NCI-H2107 treated with DMSO at 0.1 percent for 48 hours (cell line): ENCODE measurements around the gene PTPRD.

Source experiments
- DNase-seq: peaks from one replicate; lab custom pipeline; 2025; ENCODE audit not compliant: unreplicated experiment; lab: John Stamatoyannopoulos, UW

PTPRD gene

DNA sequence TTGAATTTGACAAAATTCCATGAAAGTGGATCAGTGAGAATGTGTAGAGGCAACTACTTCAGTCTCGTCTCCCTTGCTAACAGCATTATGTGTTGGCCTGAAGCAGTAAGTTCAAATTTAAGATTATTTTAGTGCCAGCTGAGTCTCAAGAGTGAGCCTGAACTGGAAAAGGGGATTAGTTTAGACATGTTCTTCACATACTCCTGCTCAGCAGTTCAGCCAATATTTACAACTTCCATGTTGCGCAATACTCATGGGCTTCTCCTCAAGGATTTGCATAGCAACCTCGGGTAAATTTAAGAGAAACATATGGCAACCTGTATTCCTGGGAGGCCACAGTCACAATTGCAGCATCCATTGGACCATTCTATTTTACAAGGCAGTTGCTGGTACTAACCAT is 553.8 kb downstream of the PTPRD start:
- no peak for DNase-seq

DNA sequence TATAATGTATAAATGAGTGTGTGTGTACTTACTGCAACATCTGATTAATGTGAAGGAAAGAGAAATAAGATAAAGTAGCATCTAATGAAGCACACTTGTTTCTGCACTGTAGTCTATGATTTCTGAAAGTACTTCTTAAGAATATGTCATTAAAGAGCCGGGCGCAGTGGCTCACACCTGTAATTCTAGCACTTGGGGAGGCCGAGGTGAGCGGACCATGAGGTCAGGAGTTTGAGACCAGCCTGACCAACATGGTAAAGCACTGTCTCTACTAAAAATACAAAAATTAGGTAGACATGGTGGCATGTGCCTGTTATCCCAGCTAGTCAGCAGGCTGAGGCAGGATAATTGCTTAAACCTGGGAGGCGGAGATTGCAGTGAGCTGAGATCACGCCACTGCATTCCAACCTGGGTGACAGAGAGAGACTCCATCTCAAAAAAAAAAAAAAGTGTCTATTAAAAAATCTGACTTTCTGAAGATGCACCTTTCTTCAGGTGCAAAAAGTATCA is 556.9 kb downstream of the PTPRD start:
- DNase-seq = no peak

DNA sequence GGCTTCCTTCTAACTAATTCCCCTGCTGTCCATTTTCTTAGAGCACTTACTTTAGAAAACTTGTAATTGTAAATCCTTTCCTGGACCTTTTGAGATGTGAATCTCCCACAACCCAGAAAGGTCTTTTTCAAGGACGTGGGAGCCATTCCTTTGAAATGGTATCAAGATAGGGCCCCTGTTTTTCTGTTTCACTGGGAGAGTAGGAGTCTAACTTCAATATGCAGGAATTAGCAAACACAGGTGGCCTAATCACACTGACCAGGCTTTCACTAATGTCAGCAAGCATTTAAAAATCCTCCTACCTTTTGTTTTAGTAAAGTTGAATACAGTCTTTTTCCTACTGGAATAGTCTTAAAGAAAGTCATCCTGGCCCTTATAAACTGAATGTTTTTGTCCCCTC is 558.3 kb downstream of the PTPRD start:
- no peak for DNase-seq

GRCh38 chr9:10052916-10053315 is 559.9 kb downstream of the PTPRD start:
- DNase-seq = no peak

DNA sequence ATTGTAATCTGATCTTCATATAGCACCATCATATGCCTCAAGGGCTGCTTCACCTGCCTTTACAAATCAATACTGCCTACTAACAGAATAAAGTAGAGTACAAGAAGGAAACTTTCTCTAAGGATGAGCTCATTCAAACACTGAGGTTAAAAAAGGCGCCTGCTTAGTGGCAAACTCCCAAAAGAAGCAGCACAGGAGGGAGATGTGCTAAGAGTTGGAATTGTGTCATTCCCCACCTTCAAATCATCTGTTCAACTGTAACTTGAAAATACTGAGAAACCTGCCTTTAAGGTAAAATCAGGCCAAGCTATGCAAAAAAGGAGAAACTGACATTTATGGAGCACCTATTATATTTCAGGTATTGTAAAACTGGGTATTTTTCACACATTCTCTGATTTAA is 560.6 kb downstream of the PTPRD start:
- DNase-seq = no peak

- no peak for DNase-seq
These were observed 562.8 kb downstream of the PTPRD start for GRCh38 chr9:10050016-10050415.

DNA sequence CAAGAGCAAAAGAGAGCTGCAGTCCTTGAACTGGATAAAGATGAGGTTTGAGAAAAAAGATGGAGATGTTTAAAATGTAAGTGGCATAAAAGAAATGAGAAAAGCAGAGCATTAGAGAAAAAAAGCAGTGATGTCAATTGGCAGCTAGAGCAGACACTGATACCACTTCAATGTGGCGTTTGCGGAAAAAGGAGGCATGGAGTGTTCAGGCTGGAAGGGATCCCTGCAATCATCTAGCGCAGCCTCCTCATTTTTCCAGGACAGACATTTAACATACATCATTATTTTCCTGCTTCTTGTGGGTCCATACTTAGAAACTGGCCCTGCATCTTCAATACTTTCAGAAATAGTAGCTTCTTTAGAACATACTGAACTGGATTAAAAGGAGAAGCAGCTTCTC is 563.8 kb downstream of the PTPRD start:
- no peak for DNase-seq

DNA sequence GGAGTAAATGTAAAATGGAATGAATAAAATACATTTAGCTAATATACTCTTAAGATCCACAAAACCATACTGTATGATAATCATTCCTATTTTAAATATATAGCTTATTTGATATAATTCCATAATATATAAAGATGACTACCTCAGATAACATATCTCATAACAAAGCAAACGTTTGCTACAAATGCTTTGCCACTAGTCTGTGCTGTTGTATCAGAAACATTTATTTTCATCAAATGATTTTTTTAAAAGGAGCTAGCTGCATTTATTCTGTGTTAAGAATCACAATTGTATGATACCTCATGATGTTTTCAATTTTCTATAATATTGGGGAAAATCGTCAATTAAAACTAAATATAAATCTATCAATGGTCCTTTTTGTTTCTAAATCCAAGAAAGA is 567.2 kb downstream of the PTPRD start:
- DNase-seq = peak; percentile 56

DNA sequence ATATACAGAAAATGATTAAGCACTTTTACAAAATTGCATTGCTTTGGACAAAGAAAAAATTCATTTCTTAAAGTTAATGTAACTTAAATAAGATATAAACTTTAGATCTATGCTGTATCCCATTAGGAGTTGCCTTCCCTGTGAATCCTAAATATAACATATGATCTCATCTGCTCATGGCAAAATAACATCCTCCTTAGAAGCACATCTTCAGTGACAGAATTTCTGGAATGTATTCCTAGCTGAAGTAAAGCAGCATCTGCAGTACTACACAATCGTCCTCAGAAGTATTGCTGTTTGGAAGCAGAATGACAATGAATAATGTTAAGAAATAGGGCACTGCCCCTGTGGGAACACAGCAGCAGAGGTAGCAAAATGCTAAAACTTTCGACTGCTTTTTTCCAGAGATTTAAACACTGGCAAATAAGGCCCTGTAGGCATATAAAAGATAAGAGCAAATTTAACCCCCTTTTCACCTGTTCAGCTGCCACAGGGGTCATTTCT is 571.0 kb downstream of the PTPRD start:
- no peak for DNase-seq

DNA sequence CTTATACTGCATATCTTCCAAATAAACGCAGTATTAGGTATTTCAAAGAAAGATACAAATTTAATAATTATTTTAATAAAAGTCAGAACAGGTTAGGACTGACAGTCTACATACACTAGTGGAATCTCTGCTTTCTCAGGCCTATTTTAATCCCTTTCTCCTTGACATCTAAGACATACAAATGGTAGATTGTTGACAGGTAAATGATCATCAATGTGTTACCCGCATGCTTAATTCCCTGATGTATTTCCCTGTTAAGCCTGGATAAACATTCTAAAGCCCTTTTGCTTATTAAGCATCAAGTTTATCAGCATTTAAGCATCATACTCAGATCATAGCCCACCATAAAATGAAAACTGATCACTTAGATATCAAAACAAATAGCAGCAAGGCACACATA is 576.7 kb downstream of the PTPRD start:
- DNase-seq = no peak

- DNase-seq = no peak
These were observed 580.6 kb downstream of the PTPRD start for GRCh38 chr9:10032166-10032565.

DNA sequence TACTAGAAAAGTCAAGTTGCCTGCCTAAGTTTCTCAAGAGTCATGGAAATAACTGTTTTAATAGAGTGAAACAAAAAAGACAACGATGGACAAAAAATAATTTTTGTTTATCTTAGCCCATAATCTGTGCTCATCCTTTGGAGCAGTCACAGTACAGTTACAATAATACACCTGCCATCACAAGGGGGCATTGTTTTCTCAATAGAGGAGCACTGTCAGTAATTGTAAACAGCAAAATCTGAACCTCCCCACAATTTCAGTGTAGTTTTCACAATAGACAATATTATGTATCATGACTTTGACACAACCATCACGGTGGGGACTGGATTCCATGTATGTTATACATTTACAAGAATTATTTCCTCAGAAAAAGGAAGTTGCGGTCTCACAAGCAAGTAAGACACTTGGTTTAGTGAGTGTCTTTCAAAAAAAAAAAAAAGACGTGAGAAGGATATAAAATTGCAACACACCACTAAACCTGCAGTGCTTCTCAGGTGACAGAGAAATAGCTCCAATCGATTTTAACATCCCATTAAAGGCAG is 586.3 kb downstream of the PTPRD start:
- DNase-seq = peak; percentile 87

GRCh38 chr9:10015755-10016154 is 597.0 kb downstream of the PTPRD start:
- DNase-seq = no peak

DNA sequence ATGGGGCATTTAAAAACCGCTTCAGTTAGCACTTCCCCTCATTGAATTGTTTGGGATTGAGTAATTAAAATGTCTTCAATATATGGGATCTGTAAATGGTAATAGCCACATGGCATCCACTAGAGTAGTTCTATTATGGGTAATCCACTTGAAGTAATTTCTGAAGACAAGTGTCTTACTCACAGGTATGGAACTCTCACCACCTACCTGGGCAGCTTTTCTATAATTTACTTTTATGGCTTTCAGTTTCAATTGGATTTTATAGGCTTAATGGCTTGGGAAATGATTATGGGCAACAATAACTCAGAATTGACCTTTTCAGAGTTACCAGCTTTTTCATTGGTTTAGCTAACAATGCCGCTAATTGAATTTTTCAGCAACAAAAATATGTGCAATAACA is 597.9 kb downstream of the PTPRD start:
- DNase-seq = peak; percentile 78

- DNase-seq = no peak
These were observed 603.4 kb downstream of the PTPRD start for GRCh38 chr9:10009401-10009800.

DNA sequence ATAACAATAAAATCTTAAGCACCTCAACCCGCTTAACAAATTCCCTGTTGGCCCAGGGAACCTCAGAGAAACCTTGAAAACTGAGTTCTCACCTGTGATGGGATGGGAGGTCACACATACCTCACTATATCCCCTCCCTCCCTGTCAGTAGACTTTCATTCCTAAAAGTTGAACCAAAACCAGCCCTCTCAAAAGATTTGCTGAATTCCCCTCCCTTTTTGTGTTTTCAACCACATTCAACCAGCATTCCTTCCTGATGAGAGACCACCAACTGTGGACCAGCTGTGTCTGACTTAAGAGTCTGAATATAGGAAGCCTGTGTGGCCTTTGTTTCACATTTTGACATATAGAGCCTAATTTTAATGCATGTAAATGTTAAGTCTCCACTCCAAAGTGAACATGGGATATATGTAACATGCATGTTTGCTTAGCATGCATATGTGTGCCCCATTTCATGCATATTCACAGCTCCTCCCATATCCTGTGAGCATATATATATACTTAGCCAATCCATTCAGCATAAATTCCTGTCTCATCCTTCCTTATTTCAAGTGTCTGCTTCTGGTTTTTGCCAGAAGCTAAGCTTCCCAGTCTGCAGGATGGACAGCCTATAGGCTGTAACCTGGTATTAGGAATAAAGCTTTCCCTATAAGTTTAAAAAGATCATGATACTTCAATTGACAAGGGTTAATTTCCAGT is 604.6 kb downstream of the PTPRD start:
- no peak for DNase-seq

GRCh38 chr9:10007356-10007755 is 605.4 kb downstream of the PTPRD start:
- no peak for DNase-seq

DNA sequence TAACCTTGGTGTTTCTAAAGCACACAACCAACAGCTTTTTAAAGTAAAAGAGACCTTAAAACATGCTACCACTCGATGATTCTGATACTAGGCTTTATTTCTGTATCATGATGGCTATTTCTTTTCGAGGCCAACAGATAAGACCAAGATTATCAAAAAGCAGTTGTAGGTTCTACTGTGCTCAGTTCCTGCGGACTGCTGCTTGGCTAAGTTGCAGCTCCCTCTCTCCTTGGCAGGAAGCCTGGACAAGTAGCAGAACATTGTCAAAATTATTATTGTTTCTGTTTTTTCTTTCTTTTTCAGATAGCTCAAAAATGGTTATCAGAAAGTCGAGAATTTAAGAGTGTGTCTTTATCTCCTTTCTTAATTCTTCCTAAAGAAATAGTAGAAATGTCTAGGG is 607.6 kb downstream of the PTPRD start:
- DNase-seq = no peak

GRCh38 chr9:10003047-10003446 is 609.8 kb downstream of the PTPRD start:
- no peak for DNase-seq

- no peak for DNase-seq
These were observed 612.1 kb downstream of the PTPRD start for GRCh38 chr9:10000669-10001068.

- DNase-seq = no peak
These were observed 614.1 kb downstream of the PTPRD start for GRCh38 chr9:9998491-9999287.

- DNase-seq = no peak
These were observed 615.2 kb downstream of the PTPRD start for GRCh38 chr9:9997585-9997984.
